Adrenal gland (tissue), 5 donors: Measurements from ENCODE around the gene SRMS.

Experiments
- CTCF ChIP-seq, 6 experiments: fragments of 450-650 bp in 4 of 6; fragments of 200-600 bp in 2 of 6; sonication (generic) in 1 of 6; IDR thresholded peaks; 1 replicate in 5 of 6; 2 replicates in 1 of 6; pipeline versions ENCODE4 v1.5.1 to v1.8.0; 2016 to 2021; ENCODE audit warnings: antibody characterized with exemption in 6 of 6, mild to moderate bottlenecking in 2 of 6, moderate library complexity in 1 of 6
- POLR2A ChIP-seq, 2 donors: fragments of 450-650 bp; IDR thresholded peaks; one replicate each; pipeline ENCODE4 v1.6.1; 2017; ENCODE audit warnings: antibody characterized with exemption in 2 of 2, mild to moderate bottlenecking in 2 of 2, moderate library complexity in 1 of 2
- donor health status: DM: no; HTN: no; CAD: no.

DNA sequence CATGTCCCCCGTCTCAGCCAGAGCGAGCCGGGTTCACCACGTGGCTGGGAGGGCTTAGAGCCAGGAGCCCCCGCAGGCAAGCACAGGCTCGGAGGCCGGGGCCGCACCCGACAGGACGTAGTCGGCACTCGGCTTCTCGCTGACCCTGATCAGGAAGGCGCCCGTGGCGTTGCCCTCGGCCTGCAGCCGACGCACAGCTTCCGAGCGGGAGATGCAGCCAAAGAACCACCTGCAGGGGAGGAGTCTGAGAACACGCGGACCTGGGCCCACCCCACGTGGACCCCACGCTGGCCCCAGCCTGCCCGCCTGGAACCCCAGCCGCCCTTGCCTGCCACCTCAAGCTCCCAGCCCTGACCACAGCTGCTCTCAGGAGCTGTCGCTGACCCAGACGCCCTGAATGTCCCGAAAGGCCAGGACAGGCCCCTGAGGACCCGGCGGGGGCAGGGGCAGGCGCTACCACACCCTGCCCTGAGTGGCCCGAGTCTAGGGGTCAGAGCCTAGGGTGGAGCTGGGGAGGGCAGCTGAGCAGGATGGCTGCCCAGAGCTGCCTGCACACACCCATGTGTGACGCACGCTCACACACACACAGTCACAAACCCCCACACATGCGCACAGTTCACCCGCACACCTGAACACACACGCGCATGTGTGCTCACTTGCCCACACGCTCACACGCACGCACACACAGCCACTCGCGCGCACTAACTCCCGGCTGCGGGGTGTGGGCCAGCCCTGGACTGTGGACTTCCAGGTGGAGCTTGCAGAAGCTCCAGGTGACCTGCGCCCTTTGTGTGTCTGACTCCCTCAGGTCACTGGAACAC is 12.5 kb downstream of the SRMS start:
- TF ChIP-seq POLR2A (IDR thresholded peaks at IDR 0.05) (no peak), CTCF (IDR thresholded peaks at IDR 0.05) (no peak)
